Keratinocyte (primary cell): Measurements from ENCODE around the gene LSM14A.

Source experiments
- EZH2 ChIP-seq: IDR thresholded peaks from one replicate; pipeline ENCODE4 v1.6.1; 2012; ENCODE audit warnings: inconsistent platforms, mild to moderate bottlenecking, low read length, moderate library complexity
- TF ChIP-seq, protein P1 (sequence below), 3 experiments: IDR thresholded peaks in 1 of 3; conservative IDR thresholded peaks in 1 of 3; optimal IDR thresholded peaks in 1 of 3; 2 replicates in 2 of 3; 3 replicates in 1 of 3; pipeline versions ENCODE3 to v1.5.1; 2011; ENCODE audit warnings: low read length in 3 of 3, mild to moderate bottlenecking in 3 of 3, moderate library complexity in 2 of 3, control low read depth in 1 of 3, inconsistent platforms in 1 of 3; ENCODE audit not compliant: insufficient read depth in 2 of 3; ENCODE audit errors: extremely low read depth in 1 of 3

DNA sequence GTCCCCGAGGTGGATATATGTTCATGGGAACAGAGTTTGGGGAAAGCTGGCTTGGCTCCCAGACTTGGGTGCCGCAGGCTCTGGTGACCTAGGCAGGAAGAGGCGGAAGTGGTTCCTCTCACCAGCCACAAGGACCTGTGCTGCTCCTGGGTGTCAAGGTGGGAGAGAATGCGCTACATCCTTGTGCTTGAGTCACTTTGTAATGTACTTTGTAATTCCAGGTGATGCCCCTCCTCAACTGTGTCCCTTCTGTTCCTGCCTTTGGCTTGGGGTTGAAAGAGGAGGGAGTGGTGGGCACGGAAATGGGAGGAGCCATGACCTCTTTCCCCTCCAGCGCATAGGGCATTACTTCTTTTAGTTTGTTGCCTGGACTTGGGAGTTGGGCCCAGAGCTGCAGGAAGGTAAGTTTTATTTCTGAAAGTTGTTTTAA is 92.9 kb downstream of the LSM14A start:
- TF ChIP-seq, protein P1, sequence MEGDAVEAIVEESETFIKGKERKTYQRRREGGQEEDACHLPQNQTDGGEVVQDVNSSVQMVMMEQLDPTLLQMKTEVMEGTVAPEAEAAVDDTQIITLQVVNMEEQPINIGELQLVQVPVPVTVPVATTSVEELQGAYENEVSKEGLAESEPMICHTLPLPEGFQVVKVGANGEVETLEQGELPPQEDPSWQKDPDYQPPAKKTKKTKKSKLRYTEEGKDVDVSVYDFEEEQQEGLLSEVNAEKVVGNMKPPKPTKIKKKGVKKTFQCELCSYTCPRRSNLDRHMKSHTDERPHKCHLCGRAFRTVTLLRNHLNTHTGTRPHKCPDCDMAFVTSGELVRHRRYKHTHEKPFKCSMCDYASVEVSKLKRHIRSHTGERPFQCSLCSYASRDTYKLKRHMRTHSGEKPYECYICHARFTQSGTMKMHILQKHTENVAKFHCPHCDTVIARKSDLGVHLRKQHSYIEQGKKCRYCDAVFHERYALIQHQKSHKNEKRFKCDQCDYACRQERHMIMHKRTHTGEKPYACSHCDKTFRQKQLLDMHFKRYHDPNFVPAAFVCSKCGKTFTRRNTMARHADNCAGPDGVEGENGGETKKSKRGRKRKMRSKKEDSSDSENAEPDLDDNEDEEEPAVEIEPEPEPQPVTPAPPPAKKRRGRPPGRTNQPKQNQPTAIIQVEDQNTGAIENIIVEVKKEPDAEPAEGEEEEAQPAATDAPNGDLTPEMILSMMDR (optimal IDR thresholded peaks at IDR 0.05 in 1 of 3, IDR thresholded peaks at IDR 0.05 in 1 of 3, conservative IDR thresholded peaks at IDR 0.05 in 1 of 3; ENCODE audit: extremely low read depth in 1 of 3, insufficient read depth in 2 of 3, low read length in 3 of 3): no peak
- TF ChIP-seq EZH2: no peak
